Measurements from ENCODE around the gene PPP1R16B.

The PPP1R16B gene

DNA sequence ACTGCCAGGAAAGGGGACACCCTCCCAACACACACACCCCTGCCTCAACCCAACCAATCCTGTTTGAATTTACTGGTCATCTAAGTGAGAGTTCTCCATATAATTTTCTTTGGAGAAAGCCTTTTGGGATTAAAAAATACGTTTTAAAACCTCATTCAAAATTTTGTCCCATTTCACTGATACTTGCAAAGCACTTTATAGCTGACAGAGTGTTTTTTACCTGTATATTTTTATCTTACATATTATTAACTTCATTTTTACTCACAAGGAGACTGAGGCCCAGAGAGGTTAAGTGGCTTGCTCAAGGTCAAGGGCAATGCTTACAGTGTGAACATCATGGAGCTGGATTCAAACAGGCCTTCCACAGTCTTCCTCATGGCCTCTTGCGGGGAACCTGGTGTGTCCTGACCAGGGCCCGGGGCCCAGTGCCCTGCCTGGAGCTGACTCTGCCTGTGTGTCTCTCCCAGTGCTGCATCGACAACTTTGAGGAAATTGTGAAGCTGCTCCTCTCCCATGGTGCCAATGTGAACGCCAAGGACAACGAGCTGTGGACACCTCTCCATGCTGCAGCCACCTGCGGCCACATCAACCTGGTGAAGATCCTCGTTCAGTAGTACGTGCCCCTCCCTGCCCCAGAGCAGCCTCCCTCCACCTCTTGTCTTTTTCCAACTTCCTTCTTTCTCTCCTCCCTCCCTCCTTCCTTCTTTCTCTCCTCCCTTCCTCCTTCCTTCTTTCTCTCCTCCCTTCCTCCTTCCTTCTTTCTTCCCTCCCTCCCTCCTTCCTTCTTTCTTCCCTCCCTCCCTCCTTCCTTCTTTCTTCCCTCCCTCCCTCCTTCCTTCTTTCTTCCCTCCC is 89.8 kb downstream of the PPP1R16B start:
- Mint-ChIP-seq H3K4me3 (no peak overlapping the region), H3K27ac (peak overlapping the region; percentile 98), H3K27me3 (no peaks in the 10 kb centered on the region), H3K4me1 (peaks cover 53% of the 10 kb centered on the region), H3K9me3 (peaks cover 4% of the 10 kb centered on the region), H3K36me3 (peaks cover 67% of the 10 kb centered on the region)
- ATAC-seq = no peak

DNA sequence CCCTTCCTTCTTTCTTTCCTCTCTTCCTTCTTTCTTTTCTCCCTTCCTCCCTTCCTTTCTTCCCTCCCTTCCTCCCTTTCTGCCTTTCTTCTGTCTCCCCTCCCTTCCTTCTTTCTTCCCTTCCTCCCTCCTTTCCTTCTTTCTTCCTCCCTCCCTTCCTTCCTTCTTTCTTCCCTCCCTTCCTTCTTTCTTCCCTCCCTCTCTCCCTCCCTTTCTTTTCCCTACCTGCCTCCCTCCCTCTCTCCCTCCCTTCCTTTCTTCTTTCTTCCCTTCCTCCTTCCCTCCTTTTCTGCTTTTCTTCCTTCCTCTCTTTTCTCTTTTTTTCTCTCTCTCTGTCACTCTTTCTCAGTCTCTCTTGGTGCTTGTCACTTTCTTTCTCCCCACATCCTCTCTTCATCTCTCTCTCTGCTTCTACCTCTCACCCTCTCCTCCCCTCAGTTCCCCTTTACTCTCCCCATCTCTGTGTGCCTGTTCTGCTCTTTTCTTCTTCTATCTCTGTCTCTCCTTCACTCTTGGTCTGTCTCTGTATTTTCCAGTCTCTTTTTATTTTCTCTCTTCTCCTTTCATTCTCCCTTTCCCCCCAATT is 90.6 kb downstream of the PPP1R16B start:
- no peak for ATAC-seq
- H3K36me3 Mint-ChIP-seq = peaks cover 69% of the 10 kb centered on the region
- H3K27me3 Mint-ChIP-seq = no peaks in the 10 kb centered on the region
- no peak overlapping the region for H3K4me3 Mint-ChIP-seq
- H3K9me3 Mint-ChIP-seq = peaks cover 4% of the 10 kb centered on the region
- peaks cover 45% of the 10 kb centered on the region for H3K4me1 Mint-ChIP-seq
- H3K27ac Mint-ChIP-seq = peak overlapping the region; percentile 98

DNA sequence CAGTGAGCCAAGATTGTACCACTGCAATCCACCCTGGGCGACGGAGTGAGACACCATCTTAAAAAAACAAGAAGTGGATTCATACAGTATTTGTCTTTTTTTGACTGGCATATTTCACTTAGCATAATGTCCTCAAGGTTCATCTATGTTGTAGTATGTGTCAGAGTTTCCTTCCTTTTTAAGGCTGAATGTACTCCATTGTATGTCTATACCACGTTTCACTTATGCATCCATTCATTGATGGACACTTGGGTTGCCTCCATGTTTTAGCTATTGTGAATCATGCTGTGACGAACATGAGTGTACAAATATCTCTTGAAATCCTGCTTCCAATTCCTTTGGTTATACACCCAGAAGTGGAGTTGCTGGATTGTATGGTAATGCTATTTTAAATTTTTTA is 91.8 kb downstream of the PPP1R16B start:
- H3K36me3 Mint-ChIP-seq = peaks cover 79% of the 10 kb centered on the region
- no peak overlapping the region for H3K27ac Mint-ChIP-seq
- no peak for ATAC-seq
- peaks cover 4% of the 10 kb centered on the region for H3K9me3 Mint-ChIP-seq
- H3K4me3 Mint-ChIP-seq = no peak overlapping the region
- peaks cover 38% of the 10 kb centered on the region for H3K4me1 Mint-ChIP-seq
- H3K27me3 Mint-ChIP-seq = no peaks in the 10 kb centered on the region

DNA sequence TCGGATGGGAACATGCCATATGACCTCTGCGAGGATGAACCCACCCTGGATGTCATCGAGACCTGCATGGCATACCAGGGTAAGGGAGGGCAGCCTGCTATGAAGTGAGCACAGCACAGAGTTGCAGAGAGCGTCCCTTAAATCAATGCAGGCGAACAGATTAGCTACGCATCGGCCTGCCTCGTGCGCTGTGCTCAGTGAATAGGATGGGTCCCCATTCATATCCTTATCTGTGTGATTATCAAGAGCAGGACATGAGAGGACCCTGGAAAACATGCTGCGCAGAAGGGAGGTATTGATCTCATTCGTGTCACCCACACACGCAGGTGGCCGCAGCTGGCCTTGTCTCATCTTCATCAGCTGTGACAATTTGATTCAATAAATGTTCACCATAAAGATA is 95.1 kb downstream of the PPP1R16B start:
- H3K4me3 Mint-ChIP-seq = no peak overlapping the region
- H3K9me3 Mint-ChIP-seq = peaks cover 4% of the 10 kb centered on the region
- H3K36me3 Mint-ChIP-seq = peaks cover 90% of the 10 kb centered on the region
- ATAC-seq = no peak
- H3K27me3 Mint-ChIP-seq = no peaks in the 10 kb centered on the region
- H3K27ac Mint-ChIP-seq = no peak overlapping the region
- peaks cover 12% of the 10 kb centered on the region for H3K4me1 Mint-ChIP-seq

DNA sequence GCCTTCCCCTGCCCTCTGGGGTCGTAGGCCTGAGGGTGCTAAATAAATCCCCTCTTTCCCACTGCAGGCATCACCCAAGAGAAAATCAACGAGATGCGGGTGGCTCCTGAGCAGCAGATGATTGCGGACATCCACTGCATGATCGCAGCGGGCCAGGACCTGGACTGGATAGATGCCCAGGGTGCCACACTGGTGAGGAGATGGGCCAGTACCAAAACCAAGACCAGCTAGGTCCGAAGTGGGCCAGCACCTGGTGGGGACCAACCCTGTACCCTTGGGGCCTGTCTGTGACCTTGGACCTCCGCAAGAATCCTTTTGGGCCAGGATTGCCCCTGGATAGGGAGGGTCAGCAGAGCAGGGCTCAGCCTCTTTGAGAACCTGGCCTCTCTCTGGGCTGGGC is 97.1 kb downstream of the PPP1R16B start:
- H3K4me3 Mint-ChIP-seq = no peak overlapping the region
- no peaks in the 10 kb centered on the region for H3K27me3 Mint-ChIP-seq
- peaks cover 12% of the 10 kb centered on the region for H3K4me1 Mint-ChIP-seq
- ATAC-seq = no peak
- H3K27ac Mint-ChIP-seq = peak overlapping the region; percentile 7
- H3K9me3 Mint-ChIP-seq = peaks cover 4% of the 10 kb centered on the region
- peaks cover 91% of the 10 kb centered on the region for H3K36me3 Mint-ChIP-seq

DNA sequence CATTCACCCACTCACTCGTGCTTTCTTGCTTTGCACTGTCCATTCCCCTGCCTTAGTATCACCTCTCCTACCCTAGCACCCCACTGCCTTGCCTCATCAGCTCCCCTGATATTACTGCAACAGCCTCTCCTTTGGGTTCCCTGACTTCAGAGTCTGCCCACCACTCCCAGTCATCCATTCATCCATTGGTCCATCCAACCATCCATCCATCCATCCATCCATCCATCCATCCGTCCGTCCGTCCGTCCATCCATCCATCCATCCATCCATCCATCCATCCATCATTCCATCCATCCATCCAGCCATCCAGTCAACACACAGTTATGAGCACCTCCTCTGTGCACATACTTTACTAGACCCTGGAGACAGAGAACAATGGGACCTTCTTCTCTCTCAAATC is 97.8 kb downstream of the PPP1R16B start:
- H3K27me3 Mint-ChIP-seq = no peaks in the 10 kb centered on the region
- ATAC-seq = no peak
- H3K4me1 Mint-ChIP-seq = peaks cover 18% of the 10 kb centered on the region
- H3K27ac Mint-ChIP-seq = no peak overlapping the region
- no peak overlapping the region for H3K4me3 Mint-ChIP-seq
- peaks cover 91% of the 10 kb centered on the region for H3K36me3 Mint-ChIP-seq
- H3K9me3 Mint-ChIP-seq = peaks cover 4% of the 10 kb centered on the region

DNA sequence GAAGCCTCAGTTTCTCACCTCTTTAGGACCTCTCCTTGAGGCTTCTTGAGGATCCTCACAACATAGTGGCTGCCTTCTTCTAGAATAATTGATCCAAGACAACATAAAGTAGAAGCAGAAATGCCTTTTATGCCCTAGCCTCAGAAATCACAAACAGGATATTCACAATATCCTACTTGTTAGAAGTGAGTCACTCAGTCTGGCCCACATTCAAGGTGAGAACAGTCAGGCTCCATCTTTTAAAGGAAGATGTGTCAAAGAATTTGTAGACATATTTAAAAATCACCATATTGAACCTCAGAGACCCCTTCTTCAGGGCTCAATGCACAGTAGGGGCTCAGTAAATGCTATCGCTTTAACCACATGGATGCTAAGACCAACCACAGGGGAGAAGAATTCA is 99.9 kb downstream of the PPP1R16B start:
- Mint-ChIP-seq H3K27ac (peak overlapping the region; percentile 43), H3K9me3 (peaks cover 4% of the 10 kb centered on the region), H3K27me3 (no peaks in the 10 kb centered on the region), H3K4me1 (peaks cover 18% of the 10 kb centered on the region), H3K4me3 (no peak overlapping the region), H3K36me3 (peaks cover 92% of the 10 kb centered on the region)
- ATAC-seq = no peak

DNA sequence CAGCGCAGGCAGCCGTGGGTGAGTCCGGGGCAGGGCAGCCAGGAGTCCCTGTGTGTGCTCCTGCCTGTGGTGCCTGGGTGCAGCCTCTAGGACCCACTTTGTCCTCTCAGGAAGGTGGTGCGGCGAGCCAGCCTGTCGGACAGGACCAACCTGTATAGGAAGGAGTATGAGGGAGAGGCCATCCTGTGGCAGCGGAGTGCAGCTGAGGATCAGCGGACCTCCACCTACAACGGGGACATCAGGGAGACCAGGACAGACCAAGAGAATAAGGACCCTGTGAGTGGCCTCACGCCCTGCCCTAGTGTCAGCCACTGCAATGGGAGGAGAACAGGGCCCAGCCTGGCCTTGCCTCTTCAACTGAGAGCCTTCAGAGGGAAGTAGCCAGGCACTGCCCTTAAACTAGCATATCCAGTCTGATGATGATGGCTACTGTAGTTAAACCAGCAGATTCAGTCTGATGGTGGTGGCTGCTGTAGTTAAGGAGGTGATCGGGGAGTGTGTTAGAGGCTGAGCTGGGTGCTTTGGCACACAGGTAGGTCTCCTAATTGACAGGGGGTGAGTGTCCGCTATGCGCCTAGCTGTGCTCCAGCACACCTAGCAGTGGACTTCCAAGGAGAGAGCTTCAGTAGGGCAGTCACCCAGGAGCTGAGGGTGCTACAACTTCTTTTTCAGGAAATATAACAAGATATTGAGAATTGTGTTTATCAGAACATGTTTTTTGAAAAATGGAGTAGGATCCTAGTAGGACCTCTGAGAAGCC is 102.6 kb downstream of the PPP1R16B start:
- Mint-ChIP-seq H3K36me3 (peaks cover 73% of the 10 kb centered on the region), H3K27me3 (no peaks in the 10 kb centered on the region), H3K27ac (peak overlapping the region; percentile 44), H3K4me1 (peaks cover 18% of the 10 kb centered on the region), H3K4me3 (no peak overlapping the region), H3K9me3 (peaks cover 4% of the 10 kb centered on the region)
- no peak for ATAC-seq

DNA sequence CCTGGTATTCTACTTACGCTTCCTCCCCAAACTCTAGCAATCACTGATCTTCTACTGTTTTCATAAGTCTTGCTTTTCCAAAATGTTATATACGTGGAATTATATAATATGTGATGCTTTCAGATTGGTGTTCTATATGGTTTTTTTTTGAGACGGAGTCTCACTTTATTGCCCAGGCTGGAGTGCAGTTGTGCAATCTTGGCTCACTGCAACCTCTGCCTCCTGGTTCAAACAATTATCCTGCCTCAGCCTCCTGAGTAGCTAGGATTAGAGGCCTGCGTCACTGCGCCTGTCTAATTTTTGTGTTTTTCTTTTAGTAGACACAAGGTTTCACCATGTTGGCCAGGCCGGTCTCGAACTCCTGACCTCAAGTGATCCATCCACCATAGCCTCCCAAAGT is 109.9 kb downstream of the PPP1R16B start:
- Mint-ChIP-seq H3K36me3 (peaks cover 58% of the 10 kb centered on the region), H3K9me3 (no peaks in the 10 kb centered on the region), H3K4me1 (no peaks in the 10 kb centered on the region), H3K27me3 (no peaks in the 10 kb centered on the region), H3K27ac (no peak overlapping the region), H3K4me3 (no peak overlapping the region)
- no peak for ATAC-seq

DNA sequence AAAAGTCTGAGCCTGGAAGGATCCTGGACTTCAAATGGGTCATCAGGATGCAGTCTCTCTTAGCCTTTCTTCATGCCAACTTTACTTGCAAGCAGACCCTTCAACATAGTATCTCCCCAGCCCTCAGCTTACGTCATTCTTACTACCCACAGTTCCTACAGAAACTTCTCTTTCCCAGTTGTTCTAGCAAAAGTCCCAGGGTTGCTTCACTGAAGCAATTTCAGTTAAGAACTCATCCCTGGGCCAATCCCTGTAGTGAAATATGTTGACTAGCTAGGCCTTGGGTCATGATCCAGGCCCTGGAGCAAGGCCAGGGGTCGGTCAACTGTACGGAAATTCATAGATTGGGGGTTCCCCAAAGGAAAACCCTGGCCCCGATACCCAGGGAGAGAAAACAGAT is 112.2 kb downstream of the PPP1R16B start:
- no peaks in the 10 kb centered on the region for H3K9me3 Mint-ChIP-seq
- peaks cover 58% of the 10 kb centered on the region for H3K36me3 Mint-ChIP-seq
- H3K27me3 Mint-ChIP-seq = no peaks in the 10 kb centered on the region
- no peaks in the 10 kb centered on the region for H3K4me1 Mint-ChIP-seq
- no peak overlapping the region for H3K4me3 Mint-ChIP-seq
- no peak for ATAC-seq
- H3K27ac Mint-ChIP-seq = no peak overlapping the region

DNA sequence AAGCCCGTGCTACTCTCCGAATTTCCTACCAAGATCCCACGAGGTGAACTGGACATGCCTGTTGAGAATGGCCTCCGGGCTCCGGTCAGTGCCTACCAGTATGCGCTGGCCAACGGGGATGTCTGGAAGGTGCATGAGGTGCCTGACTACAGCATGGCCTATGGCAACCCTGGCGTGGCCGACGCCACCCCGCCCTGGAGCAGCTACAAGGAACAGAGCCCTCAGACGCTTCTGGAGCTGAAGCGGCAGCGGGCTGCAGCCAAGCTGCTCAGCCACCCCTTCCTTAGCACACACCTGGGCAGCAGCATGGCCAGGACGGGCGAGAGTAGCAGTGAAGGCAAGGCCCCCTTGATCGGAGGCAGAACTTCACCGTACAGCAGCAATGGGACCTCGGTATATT is 112.7 kb downstream of the PPP1R16B start:
- peaks cover 57% of the 10 kb centered on the region for H3K36me3 Mint-ChIP-seq
- H3K4me1 Mint-ChIP-seq = no peaks in the 10 kb centered on the region
- no peak overlapping the region for H3K27ac Mint-ChIP-seq
- ATAC-seq = no peak
- no peaks in the 10 kb centered on the region for H3K27me3 Mint-ChIP-seq
- H3K4me3 Mint-ChIP-seq = no peak overlapping the region
- no peaks in the 10 kb centered on the region for H3K9me3 Mint-ChIP-seq

DNA sequence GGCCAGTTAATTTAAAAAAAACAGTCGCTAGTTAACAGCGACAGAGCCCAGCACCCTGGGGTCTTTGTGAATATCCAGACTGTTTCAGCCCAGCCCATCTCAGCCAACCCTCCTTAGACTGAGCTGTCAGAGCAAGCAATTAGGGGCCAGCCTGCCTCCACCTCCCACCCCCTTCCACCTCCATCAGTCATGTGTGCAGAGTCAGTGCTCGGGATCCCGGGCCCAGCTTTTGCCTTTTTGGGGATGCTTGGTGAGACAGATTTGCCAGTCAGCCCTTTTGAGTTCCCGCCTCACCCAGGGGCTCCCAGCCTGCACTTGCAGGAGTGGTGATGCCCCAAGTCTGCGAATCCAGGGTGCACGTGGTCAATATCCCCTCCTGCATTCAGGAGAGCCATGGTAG is 114.2 kb downstream of the PPP1R16B start:
- peaks cover under 1% of the 10 kb centered on the region for H3K4me1 Mint-ChIP-seq
- H3K27ac Mint-ChIP-seq = no peak overlapping the region
- H3K4me3 Mint-ChIP-seq = no peak overlapping the region
- H3K27me3 Mint-ChIP-seq = no peaks in the 10 kb centered on the region
- ATAC-seq = no peak
- peaks cover 46% of the 10 kb centered on the region for H3K36me3 Mint-ChIP-seq
- no peaks in the 10 kb centered on the region for H3K9me3 Mint-ChIP-seq

DNA sequence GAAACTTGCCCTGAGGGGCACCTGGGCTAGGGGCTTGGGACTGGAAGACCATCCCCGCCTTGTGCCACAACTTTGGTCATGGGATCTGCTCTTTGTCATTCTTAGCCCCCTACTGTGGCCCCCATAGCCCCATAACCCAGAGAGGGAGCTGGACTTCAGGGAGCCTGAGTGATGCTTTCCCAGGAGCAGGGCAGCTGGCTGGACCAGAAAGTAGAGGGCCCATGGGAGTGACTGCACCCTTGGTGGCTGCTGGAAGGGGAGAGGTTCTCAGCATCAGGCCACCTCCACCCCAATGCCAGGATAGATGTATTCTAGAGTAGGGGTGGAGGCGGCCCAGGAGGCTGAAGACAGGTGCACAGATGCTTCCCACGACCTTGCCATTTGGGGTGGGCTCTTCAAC is 114.9 kb downstream of the PPP1R16B start:
- H3K4me1 Mint-ChIP-seq = peaks cover 7% of the 10 kb centered on the region
- H3K36me3 Mint-ChIP-seq = peaks cover 40% of the 10 kb centered on the region
- no peak overlapping the region for H3K4me3 Mint-ChIP-seq
- no peaks in the 10 kb centered on the region for H3K9me3 Mint-ChIP-seq
- no peak overlapping the region for H3K27ac Mint-ChIP-seq
- ATAC-seq = no peak
- no peaks in the 10 kb centered on the region for H3K27me3 Mint-ChIP-seq

DNA sequence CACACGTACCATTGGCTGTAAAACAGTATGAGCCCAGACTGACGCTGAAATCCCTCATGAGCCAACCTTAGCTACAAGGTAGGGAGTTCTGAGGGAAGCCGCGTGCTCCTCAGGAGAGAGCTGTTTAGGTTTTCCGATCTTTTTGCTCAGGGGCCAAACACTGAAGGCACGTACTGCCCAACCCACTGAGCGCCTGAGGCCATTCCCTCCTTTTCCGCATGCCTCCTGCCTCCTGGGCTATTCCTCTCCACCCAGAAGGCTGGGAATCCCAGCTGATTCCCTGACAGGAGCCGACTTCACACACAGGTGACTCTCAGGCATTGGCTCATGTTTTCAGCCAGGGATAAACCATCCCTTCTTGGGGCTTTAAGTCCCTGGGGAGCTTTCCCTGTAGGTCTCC is 115.4 kb downstream of the PPP1R16B start:
- Mint-ChIP-seq H3K4me3 (no peak overlapping the region), H3K36me3 (peaks cover 36% of the 10 kb centered on the region), H3K9me3 (no peaks in the 10 kb centered on the region), H3K4me1 (peaks cover 11% of the 10 kb centered on the region), H3K27ac (no peak overlapping the region), H3K27me3 (no peaks in the 10 kb centered on the region)
- ATAC-seq = no peak

DNA sequence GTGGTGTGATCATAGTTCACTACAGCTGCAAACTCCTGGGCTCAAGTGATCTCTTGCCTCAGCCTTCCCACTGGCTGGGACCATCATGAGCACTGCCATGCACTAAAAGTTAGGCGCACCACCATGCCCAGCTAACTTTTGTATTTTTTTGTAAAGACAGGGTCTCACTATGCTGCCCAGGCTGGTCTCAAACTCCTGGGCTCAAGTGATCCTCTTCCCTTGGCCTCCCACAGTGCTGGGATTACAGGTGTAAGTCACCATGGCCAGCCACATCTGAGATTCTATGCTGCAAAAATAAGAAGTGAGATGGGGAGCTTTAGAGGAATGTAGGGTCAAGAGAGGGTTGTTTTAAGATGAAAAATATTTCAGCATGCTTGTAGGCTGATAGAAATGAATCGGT is 119.2 kb downstream of the PPP1R16B start:
- peaks cover 24% of the 10 kb centered on the region for H3K27me3 Mint-ChIP-seq
- peaks cover 14% of the 10 kb centered on the region for H3K36me3 Mint-ChIP-seq
- H3K27ac Mint-ChIP-seq = no peak overlapping the region
- H3K4me3 Mint-ChIP-seq = no peak overlapping the region
- no peaks in the 10 kb centered on the region for H3K9me3 Mint-ChIP-seq
- ATAC-seq = no peak
- H3K4me1 Mint-ChIP-seq = peaks cover 35% of the 10 kb centered on the region
